GM11168 (cell line): ENCODE measurements around the gene GRK1.
"Not testable (repeated sequence)": the region's sequence is repeated elsewhere in the genome, so short reads cannot be mapped to it uniquely, and the experiment has no call there.

Experiments used
- in situ Hi-C: fragments of 300-500 bp; cut with MboI; formaldehyde crosslinking; loops from one replicate; pipeline ENCODE4 v1.12.0; 2022; ENCODE audit warnings: low sequenced_read_pairs; ENCODE audit not compliant: unreplicated experiment

Gene GRK1

DNA sequence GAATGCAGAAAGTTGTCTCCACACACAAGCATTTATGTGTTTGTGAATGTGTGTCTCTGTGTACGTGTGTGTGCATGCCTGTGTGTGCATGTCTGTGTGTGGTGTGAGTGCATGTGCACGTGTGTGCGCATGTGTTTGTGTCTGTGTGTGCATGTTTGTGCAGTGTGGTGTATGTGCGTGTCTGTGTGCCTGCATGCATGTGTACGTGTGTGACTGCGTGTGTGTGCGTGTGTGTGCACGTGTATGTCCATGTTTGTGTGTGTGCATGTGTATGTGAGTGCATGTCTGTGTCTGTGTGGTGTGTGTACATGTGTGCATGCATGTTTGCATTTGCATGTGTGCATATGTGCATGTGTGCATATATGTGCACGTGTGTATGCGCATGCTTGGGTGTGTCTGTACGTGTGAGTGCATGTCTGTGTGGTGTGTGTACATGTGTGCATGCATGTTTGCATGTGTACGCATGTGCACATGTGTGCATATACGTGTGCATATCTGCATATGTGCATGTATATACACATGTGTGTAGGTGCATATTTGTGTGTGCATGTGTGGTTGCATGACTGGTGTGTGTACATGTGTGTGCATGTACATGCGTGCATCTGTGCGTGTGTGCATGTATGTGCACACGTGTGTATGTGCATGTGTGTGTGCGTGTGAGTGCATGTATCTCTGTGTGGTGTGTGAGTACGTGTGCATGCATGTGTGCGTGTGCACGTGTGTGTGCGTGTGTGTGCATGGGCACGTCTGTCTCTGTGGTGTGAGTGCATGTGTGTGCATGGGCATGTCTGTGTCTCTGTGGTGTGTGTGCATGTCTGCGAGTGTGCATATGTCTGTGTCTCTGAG, 83.8 kb downstream of the GRK1 start:
- in situ Hi-C loops, result no loop called here

DNA sequence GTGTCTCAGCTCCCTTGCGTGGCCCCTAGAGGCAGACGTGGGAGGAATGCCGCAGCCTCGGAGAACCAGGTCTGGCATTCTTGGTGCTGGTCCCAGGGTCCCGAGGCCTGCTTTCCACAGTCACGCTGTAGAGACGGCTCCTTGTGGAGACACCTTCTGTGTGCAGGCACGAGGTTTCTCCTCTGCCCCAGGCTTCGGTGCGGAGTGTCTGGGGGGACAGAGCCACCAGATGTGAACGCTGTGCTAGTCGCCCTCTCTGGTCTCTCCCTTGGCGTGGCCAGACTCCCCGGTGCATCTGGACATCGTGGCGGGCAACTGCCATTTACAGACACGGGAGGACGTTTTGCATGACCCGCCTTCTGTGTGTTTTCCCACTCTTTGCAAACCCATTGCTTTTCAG, 84.5 kb downstream of the GRK1 start:
- in situ Hi-C loops, result no loop called here

DNA sequence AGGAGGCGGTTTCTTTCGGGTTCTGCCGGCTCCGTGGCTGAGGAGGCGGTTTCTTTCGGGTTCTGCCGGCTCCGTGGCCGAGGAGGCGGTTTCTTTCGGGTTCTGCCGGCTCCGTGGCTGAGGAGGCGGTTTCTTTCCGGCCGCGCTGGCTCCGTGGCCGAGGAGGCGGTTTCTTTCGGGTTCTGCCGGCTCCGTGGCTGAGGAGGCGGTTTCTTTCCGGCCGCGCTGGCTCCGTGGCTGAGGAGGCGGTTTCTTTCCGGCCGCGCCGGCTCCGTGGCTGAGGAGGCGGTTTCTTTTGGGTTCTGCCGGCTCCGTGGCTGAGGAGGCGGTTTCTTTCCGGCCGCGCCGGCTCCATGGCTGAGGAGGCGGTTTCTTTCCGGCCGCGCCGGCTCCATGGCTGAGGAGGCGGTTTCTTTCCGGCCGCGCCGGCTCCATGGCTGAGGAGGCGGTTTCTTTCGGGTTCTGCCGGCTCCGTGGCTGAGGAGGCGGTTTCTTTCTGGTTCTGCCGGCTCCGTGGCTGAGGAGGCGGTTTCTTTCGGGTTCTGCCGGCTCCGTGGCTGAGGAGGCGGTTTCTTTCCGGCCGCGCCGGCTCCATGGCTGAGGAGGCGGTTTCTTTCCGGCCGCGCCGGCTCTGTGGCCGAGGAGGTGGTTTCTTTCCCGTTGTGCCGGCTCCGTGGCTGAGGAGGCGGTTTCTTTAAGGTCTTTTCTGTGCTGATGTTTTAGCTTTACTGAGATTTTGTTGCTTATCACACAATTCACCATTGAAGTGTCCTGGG, 85.4 kb downstream of the GRK1 start:
- in situ Hi-C loops, result not testable (repeated sequence)

DNA sequence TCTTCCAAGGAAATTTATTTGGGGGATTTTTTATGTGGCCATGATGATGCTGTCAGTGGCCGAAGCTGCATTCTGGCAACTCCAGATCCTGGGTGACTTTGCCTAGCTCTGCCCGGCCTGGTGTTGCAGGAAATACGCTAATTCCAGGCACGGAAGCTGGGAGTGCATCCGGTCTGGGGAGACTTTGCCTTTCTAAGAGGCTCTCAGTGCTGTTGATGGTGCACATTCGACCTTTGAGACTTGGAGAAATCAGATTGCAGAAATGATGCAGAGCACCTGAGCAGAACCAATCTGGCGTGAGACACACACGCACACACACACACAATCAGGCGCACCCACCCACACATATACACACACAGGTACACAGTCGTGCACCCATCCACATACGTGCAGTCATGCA, 86.2 kb downstream of the GRK1 start:
- in situ Hi-C loops, result no loop called here

DNA sequence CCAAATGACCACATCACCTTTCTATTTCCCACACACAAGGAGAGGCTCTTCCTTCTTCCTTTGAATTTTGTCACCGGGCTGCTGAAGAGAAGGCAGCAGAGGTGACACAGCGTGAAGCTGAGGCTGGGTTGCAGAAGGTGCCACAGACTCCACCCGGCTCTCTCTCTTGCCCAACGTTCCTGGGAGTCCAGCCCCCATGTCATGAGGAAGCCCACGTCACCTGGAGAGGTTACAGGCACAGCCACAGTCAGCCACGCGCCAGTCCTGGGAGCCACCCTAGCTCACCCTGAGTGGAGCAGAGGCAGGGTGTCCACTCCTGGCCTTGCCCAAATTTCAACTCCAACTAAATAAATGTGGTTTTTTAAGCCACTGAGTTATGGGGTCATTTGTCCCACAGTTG, 87.2 kb downstream of the GRK1 start:
- in situ Hi-C loops, result no loop called here

DNA sequence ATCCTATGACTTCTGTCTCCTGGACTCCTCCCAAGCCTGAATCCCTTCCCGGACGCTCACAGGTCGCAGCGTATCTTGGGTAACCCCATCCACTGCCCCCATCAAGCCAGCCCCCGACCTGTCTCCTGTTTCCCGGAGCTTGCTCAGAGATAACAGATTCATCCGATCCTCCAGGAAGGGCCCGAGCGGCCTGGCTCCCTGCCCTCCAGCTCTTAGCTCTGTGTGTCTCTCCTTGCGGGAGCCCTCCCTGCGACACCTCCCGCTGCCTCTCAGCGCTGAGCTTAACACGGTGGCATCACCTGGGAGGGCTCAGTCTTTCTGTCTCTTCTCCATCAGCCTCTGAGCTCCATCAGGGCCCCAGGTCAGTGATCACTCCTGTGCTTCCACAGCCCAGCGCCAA, 87.7 kb downstream of the GRK1 start:
- in situ Hi-C loops, result no loop called here

DNA sequence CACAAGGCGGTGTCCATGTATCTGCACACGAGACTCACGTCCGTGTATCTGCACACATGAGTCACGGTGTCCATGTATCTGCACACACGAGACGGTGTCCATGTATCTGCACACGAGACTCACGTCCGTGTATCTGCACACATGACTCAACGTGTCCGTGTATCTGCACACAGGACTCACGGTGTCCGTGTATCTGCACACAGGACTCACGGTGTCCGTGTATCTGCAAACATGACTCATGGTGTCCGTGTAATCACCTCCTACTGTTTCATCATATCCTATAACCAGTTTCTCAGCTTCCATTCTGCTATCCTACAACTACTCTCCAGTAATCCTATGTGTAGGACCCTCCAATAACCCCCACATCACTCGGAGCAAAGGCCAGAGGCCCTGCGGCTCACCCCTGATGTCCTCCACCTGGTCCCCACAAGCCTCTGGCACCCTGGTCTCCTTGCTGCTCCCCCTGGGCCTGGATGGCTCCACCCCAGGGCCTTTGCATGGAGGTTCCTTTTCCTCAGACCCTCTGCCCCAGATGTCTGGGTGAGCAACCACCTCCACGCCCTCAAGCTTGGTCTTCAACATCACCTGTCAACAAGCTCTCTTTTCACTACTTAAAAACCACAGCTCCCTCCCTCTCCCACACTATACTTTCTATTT, 89.5 kb downstream of the GRK1 start:
- in situ Hi-C loops, result no loop called here

DNA sequence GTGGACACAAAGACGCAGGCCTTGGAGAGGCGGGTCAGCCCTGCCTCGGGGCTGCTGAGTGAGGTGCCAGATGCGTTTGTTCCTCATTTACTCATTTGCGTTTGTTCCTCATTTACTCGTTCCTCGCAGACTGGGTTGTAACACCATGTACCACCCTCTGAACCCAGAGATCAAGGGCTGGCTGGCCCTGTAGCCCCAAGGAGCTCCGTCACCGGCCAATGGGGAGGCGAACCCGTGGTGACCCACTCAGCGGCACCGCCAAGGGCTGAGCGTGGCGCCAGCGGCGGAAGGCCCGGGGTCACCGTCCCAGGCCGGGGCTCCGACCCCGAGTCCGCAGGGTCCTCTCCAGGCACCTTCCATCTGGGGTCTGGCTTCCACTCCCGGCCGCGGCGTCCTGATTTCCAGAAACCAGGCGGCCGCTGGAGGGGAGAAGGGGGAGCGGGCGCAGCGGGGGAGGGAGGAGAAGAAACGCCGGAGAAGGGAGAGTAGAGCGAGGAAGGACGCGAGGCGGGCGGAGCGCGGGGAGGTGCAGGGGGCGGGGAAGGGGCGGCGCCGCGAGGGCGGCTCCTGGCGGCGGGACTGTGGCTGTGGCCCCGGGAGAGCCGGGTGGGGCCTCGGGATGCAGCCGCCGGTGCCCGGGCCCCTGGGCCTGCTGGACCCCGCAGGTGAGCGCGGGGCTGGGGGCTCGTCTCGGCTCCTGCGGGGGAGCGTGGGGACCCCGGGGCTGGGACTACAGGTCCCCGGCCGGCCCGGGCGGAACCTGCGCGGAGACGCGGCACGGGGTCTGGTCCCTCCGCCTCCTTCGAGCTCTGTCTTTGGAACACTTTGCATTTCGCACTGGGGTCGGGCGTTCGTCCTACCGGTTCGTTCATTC, 91.9 kb downstream of the GRK1 start, which contains the start of gene TMEM255B:
TSS of gene TMEM255B (plus strand) at position 576 of the 874 bp plus-strand sequence. CDS start at position 620, 44 bp downstream.
- in situ Hi-C loops, result no loop called here

DNA sequence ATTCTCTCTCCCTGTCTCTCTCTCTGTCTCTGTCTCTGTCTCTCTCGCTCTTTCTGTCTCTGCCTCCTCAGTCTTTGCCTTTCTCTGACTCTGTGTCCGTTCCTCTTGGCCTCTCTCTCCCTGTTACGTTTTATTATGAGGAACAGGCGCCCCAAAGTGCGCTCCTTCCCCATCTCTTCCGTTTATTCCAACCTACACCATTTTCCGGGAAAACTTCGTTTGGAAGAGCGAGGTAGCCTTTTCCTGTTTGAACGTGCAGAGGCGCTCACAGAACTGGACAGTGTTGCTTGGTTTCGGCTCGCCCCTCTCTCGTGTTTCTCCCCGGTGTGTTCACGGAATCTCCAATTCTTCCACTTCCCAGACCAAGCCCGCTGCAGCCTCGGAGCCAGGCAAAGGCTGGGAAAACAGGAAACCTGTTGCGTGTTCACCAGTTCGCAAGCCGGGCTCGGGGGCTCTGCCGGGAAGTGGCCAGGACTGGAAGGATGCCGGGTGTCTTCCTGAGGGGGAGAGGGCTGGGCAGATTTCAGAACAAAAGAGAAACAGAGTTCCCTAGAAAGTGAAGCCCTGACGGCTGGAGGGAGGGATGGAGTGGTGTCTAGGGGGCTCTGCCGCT, 92.6 kb downstream of the GRK1 start:
- in situ Hi-C loops, result no loop called here

DNA sequence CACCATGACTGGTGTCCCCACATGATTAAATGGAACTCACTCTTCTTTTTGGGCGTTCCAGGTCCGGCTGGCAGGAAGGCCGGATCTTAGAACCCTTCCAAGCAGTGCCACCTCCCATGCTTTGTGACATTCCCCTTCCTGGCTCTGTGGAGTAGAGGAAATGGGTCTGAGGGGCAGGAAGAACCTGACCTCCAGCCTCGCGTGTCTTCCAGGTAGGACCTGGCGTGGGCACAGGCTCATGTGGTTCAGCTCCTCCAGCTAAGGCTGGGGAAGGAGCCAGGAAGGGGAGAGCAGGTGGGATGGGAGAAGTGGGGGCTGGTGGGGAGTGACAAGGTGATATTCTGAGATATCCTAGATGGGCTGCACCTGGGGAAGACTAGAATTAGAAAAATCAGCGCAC, 94.1 kb downstream of the GRK1 start:
- in situ Hi-C loops, result no loop called here

DNA sequence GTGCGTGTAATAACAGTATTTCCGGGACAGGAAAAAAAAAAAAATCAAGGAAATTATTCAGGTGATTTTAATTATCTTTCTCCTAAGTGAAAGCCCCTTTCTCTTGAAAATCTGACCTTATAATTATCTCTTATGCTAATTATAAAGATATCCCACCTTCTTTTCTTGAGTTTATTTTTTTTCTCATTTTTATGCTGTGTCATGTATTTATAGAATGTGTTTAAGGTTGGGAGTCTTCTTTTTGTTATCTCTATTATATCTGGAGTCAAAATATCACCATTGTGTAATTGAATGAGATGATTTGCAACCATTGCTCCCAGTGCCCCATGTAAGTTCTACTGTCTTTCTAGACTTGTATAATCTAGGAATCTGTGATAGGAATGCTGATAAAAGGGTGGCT, 95.1 kb downstream of the GRK1 start:
- in situ Hi-C loops, result no loop called here

DNA sequence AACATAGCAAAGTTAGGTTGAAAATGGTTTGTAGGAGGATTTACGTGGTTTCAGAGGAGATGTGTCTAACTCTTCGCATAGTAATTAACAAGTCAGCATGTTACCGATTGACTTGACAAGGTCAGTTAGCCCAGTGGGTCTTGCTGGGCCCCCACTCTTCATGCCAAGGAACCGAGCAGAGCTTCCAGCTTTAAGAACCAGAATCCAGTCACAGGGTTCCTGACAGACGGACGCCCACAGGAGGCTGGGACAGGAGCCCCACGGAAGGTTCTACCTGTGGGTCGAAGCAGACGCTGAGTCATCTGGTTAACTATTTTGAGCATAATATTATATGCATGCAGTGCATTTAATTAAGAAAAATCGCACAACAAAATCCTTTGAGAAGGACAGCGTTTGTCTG, 95.5 kb downstream of the GRK1 start:
- in situ Hi-C loops, result no loop called here

DNA sequence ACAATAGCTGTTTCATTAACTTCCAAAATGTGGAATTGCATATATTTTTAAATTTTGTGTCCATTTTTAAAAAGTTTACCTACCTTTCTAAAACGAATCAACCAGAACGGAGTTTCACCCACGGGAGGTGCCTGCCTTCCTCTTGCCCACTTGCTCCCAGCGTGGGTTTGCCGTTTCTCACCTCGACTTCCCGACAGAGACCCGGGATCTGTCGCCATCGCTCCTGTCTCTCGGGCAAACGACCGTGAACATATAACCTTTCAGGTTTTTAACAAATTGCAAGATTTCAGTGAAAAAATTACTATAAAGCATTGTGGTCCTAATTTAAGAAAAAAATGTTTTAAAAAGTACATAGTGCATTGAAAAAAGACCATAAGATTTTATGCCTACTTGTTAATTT, 96.2 kb downstream of the GRK1 start:
- in situ Hi-C loops, result no loop called here

DNA sequence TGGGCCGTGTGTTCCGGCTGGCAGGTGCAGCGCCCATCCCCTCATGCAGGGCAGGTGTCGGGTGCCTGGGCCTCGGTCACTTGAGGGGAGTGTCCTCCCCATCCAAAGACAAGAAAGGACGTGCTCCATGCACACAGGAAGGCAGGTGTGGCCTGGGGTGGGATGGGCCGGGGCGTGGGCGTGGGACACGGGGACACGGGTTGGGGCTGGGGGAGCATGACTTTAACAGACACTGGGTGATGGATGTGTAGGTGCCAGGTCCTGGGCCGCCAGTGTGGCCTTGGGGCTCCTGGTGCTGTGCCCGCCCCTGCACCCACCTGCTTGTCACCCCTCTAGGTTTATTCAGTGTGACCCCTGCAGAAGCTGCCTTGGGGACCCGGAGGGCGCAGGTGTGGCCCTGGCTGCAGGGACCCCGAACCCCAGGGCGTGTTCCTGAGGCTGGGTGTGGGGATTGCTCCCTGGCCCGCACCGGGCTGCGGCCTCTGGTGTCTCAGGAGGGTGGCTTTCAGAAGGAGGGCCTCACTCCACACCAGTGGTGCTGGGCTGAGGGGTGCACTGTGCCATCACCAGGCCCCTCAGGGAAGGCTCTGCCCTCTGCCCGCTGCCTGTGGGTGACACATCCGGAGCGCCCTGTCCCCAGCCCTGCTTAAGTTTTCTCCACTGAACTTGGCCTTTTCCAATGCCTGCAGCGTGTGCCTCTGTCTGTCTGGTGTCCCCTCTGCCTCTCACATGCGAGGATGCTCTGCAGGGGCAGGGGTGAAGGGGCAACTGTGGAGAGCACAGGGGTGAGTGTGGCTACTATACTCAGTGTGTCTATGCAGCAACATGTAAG, 97.2 kb downstream of the GRK1 start:
- in situ Hi-C loops, result no loop called here

DNA sequence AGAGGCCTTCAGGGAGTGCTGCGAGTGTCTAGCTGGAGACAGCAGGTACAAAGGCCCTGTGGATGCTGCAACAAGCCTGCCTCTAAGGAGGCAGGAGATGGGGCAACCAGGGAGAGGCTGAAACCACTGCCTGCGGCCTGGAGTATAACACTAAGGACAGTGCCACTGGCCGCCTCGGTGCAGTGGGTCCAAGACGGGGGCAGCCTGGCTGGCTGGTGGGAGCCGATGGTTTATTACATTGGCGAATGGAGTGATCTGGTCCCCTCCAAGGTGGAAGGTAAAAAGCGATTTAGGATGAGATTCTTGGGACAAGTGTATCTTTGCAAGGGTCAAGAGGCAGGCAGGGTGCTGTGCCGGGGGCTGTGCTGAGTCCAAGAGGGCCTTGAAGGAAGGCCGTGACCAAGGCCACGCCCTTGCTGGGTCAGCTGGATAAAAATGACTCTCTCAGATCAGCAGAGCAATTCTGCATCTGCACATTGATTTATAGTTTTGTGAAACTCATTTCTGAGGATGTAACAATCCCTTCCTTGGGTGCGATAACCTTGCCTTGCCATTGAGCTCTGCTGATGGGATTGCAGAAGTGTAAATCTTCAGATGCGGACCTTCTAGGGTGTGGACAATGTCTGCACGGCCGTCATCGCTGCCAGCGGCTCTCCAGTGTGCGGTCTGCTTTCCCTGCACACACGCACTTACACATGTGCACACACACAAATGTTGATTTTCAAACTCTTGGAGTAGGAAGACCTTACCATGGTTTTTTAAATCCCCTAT, 98.0 kb downstream of the GRK1 start:
- in situ Hi-C loops, result no loop called here

DNA sequence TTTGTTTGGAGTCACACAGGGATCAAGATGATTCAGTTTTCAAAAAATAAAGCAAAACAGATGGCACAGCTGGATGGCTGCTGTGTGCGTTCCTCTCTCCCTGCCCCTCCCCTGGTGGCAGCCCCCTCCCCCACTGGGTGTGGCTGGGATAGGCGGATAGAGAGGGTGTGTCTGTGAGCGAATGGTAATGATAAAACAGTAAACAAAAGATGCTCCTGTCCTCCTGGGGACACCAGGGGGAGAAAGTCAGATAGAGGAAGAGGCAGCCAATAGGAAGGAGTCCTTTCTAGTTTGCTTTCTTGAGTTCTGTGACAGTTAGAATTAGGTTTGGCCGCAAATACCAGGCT, 98.5 kb downstream of the GRK1 start:
- in situ Hi-C loops, result no loop called here

DNA sequence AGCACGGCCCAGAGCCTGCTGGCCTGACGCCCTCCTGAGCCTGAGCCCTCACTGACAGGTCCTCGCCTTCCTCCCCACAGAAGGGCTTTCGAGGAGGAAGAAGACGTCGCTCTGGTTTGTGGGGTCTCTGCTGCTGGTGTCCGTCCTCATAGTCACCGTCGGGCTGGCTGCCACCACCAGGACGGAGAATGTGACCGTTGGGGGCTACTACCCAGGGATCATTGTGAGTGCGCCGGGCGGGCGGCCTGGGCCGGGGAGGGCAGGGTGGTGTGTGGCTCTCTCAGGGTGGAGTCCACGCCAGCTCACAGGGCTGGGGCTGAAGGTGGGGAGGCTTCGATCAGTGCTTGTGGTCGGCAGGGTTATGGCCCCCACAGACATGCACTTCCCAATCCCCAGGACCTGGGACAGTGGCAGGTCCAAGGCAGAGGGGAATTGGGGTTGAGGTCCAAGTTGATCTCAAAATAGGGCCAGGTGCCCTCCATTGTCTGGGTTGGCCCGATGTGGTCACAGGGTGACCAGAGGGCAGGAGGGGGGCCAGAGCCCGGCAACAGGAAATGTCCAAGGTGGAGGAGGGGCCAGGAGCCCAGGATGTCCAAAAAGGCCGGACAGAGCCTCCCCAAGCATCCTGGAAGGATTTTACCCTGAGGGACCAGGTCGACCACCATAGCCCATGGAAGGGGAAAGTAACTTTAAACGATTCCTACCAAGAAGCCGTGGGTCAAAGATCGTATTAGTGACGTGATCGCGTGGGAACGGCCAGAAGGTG, 99.2 kb downstream of the GRK1 start:
- in situ Hi-C loops, result no loop called here
